GM06990 (cell line): ENCODE measurements around the gene GAB1.

Source experiments
- DNase-seq: peaks from one replicate; pipeline ENCODE4 v3.0.0-alpha.2; 2011; ENCODE audit not compliant: insufficient read length; ENCODE audit errors: extremely low read depth
- H3K27me3 ChIP-seq: replicated peaks from 2 replicates; pipeline ENCODE4 v1.6.0; 2011; ENCODE audit warnings: low read length; ENCODE audit not compliant: control insufficient read depth, insufficient read depth
- H3K36me3 ChIP-seq: 2 replicates; pipeline ENCODE4 v1.5.1; 2011; ENCODE audit warnings: low read length; ENCODE audit not compliant: control insufficient read depth, insufficient read depth
- H3K4me3 ChIP-seq: replicated peaks from 2 replicates; pipeline ENCODE4 v1.5.1; 2011; ENCODE audit warnings: low read depth, mild to moderate bottlenecking, control low read depth, low read length
- TF ChIP-seq, protein P1 (sequence below): IDR thresholded peaks from 2 replicates; pipeline ENCODE4 v1.5.1; 2011; ENCODE audit warnings: low read length, control low read depth, mild to moderate bottlenecking, inconsistent platforms; ENCODE audit not compliant: insufficient read depth, poor library complexity, severe bottlenecking

GAB1 gene

DNA sequence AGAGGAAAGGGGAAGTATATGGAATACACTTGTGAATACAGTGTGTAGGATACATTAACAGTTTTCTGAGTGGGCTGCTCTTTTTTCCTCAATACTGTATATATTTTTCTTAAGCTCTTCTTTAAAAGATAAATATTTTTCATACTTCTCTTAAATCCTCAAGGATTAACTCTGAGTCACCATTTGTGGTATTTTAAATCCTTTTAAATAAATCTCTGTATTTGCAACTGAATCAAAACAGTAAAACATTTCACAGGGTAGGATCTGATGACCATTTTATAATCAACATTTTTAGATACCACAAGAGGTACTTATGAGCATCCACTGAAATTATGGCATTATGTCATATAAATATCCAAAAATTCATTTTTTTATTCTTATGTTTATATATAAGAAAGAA is 87.6 kb downstream of the GAB1 start:
- H3K36me3 ChIP-seq, result no peaks in the 10 kb centered on the region

DNA sequence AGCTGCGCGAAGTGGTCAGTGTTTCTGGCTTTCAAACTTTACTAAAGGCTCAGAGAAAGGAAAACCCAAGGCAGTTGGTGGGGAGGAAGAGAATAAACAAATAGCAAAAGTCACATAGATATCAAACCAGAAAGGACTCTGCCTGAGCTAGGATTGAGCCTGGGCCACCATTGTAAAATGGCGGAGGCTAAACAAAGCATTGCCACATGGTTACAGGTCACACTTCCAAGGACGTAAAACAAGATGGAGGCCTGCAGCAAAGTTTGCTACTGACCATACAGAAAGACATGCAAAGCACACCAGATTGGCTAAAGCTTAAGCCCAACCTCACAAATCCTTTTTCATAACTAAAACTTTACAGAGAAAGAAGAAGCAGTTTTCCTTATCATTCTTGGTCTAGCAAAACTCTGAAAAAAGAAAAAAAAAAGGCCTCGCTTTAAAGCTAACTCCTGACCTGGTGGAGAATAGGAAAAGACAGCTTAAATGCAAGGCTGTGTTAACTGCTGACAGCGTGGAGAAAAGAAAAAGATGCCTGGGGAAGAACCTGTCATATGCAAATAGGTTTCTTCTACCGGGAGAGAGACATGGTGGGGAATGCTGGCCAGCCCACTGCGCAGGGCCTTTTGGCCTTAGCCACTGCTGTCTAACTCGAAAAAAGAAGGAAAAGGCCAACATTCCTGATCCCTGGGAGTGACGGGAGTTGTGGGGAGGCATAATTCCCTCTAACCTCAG is 95.0 kb downstream of the GAB1 start:
- no peak overlapping the region for H3K4me3 ChIP-seq

More for the DNA sequence above, 87.6 kb downstream of the GAB1 start:
- Histone ChIP-seq H3K27me3 (no peaks in the 10 kb centered on the region), H3K4me3 (no peak overlapping the region)
- TF ChIP-seq, protein P1, sequence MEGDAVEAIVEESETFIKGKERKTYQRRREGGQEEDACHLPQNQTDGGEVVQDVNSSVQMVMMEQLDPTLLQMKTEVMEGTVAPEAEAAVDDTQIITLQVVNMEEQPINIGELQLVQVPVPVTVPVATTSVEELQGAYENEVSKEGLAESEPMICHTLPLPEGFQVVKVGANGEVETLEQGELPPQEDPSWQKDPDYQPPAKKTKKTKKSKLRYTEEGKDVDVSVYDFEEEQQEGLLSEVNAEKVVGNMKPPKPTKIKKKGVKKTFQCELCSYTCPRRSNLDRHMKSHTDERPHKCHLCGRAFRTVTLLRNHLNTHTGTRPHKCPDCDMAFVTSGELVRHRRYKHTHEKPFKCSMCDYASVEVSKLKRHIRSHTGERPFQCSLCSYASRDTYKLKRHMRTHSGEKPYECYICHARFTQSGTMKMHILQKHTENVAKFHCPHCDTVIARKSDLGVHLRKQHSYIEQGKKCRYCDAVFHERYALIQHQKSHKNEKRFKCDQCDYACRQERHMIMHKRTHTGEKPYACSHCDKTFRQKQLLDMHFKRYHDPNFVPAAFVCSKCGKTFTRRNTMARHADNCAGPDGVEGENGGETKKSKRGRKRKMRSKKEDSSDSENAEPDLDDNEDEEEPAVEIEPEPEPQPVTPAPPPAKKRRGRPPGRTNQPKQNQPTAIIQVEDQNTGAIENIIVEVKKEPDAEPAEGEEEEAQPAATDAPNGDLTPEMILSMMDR, result no peak
- no peak for DNase-seq

DNA sequence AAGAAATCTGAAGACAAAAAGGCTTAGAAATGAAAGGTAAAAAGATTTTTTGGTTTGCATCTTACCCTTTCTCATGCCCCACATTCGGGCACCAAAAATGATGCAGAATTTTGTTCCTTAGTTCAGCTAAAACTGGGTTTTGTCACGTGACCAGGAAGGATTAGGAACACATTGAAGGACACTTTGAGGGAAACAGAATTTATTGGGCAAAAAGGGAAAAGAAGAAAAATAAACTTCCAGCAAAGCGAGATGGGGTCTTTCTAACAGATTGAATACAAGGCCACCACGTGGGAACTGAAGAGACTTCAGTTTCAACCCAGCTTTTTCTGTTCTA is 95.5 kb downstream of the GAB1 start:
- TF ChIP-seq, protein P1, result no peak
- Histone ChIP-seq H3K4me3 (no peak overlapping the region), H3K27me3 (no peaks in the 10 kb centered on the region), H3K36me3 (no peaks in the 10 kb centered on the region)
- DNase-seq, result no peak

More for the DNA sequence above, 95.0 kb downstream of the GAB1 start:
- TF ChIP-seq, protein P1, result no peak
- H3K27me3 ChIP-seq, result no peaks in the 10 kb centered on the region
- DNase-seq, result no peak
- no peaks in the 10 kb centered on the region for H3K36me3 ChIP-seq

DNA sequence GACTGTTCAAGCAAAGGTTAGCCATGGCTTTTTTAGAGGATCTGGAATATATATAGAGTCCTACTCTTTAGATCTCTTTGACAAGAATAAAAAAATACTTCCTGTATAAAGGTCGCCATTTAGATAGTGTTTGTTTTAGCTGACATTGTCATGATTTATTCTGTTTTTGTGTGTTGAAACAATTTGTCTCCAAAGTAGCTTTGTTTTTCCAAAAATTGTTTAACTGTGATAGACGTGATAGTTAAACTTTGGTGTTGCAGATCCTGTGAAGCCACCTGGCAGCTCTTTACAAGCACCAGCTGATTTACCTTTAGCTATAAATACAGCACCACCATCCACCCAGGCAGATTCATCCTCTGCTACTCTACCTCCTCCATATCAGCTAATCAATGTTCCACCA is 96.6 kb downstream of the GAB1 start:
- DNase-seq, result no peak
- Histone ChIP-seq H3K4me3 (no peak overlapping the region), H3K27me3 (no peaks in the 10 kb centered on the region), H3K36me3 (no peaks in the 10 kb centered on the region)
- TF ChIP-seq, protein P1, result no peak

DNA sequence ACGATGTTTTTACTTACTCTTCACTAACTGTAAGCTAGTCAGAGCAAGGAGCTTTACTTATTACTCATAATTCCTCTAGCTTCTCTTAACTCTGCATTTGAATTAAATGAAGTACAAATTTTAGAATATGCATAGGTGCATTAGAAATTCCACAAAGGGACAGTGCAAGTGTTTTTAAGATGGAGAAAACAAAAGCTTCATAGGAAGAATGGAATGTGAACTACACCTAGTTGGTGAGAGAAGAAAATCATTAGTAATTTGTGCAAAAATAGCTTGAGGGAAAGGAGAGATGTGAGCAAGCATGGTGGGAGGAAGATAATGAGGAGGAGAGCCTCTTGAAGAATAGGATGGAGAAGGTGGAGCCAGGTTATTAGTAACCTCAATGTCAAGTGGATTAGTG is 99.3 kb downstream of the GAB1 start:
- DNase-seq, result no peak
- Histone ChIP-seq H3K27me3 (no peaks in the 10 kb centered on the region), H3K36me3 (no peaks in the 10 kb centered on the region), H3K4me3 (no peak overlapping the region)
- TF ChIP-seq, protein P1, result no peak

DNA sequence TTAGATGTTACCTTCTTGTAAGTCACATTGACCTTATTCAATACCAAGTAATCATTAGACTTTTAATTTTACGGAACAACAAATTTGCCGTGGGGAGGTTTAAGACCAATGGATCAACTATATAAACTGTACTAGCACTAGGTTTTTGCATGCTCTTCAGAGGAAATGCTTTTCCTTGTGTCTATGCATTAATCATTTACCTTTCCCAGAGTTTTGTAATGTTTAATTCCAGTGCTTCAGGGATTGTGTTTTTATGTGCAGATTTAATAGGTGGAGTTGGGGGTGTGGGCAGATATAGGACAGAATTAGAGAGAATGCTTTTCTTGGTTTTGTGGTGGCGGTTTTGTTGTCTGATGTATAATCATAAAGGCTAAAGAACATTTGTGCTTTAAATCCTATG is 100.8 kb downstream of the GAB1 start:
- no peak overlapping the region for H3K4me3 ChIP-seq
- H3K36me3 ChIP-seq, result no peaks in the 10 kb centered on the region
- no peaks in the 10 kb centered on the region for H3K27me3 ChIP-seq
- TF ChIP-seq, protein P1, result no peak
- DNase-seq, result no peak
